Fibroblast of skin of left quadriceps (primary cell): ENCODE results near the gene CDKN1A.
"Not testable (repeated sequence)": the region's sequence is repeated elsewhere in the genome, so short reads cannot be mapped to it uniquely, and the experiment has no call there.

ENCODE experiments used
- DNase-seq, 2 experiments: peaks; one replicate each; pipeline ENCODE4 v3.0.0-alpha.2; 2013; ENCODE audit warnings: low read depth in 2 of 2

CDKN1A gene

GRCh38 chr6:36678488-36679042, at the start of gene CDKN1A:
Gene CDKN1A, plus strand, starts transcription at chr6:36678714. Its CDS starts 5,388 bp downstream, at chr6:36684102.
- peak; percentile 72 to 74 for DNase-seq

- no peak for DNase-seq
These were observed 48.7 kb upstream of the CDKN1A start for GRCh38 chr6:36629784-36630183.

- no peak for DNase-seq
These were observed 47.0 kb upstream of the CDKN1A start for GRCh38 chr6:36631326-36632011.

- DNase-seq, result no peak
These were observed 45.1 kb upstream of the CDKN1A start for GRCh38 chr6:36633370-36633769.

- peak; percentile 26 to 28 for DNase-seq
These were observed 44.6 kb upstream of the CDKN1A start for GRCh38 chr6:36633915-36634314.

GRCh38 chr6:36634317-36635108, 44.0 kb upstream of the CDKN1A start:
- DNase-seq, result no peak

GRCh38 chr6:36636283-36636682, 42.2 kb upstream of the CDKN1A start:
- DNase-seq, result no peak

GRCh38 chr6:36636687-36637418, 41.7 kb upstream of the CDKN1A start:
- no peak for DNase-seq

GRCh38 chr6:36638579-36638978, 39.9 kb upstream of the CDKN1A start:
- no peak for DNase-seq

GRCh38 chr6:36639171-36639808, 39.2 kb upstream of the CDKN1A start:
- DNase-seq, result no peak

- DNase-seq, result no peak
These were observed 37.0 kb upstream of the CDKN1A start for GRCh38 chr6:36641543-36641942.

GRCh38 chr6:36642913-36643817, 35.3 kb upstream of the CDKN1A start:
- peak in 1 of 2 experiments; percentile 33 for DNase-seq

- no peak for DNase-seq
These were observed 34.5 kb upstream of the CDKN1A start for GRCh38 chr6:36643977-36644376.

- no peak for DNase-seq
These were observed 29.4 kb upstream of the CDKN1A start for GRCh38 chr6:36649086-36649485.

- DNase-seq, result no peak
These were observed 28.6 kb upstream of the CDKN1A start for GRCh38 chr6:36649701-36650484.

- no peak for DNase-seq
These were observed 27.6 kb upstream of the CDKN1A start for GRCh38 chr6:36650848-36651478.

- DNase-seq, result no peak
These were observed 26.7 kb upstream of the CDKN1A start for GRCh38 chr6:36651659-36652379.

- not testable (repeated sequence) for DNase-seq
These were observed 24.0 kb upstream of the CDKN1A start for GRCh38 chr6:36654469-36654868.
